Stimulated activated naive CD8-positive, alpha-beta T cell treated with anti-CD3 and anti-CD28 coated beads, Interleukin-15, amount 100 ng/mL, for 72 hours (primary cell): ENCODE measurements around the gene STOML2.
A peak's percentile ranks its signal among the peaks of the same experiment; 100 is the strongest.
"Not testable (repeated sequence)": the region's sequence is repeated elsewhere in the genome, so short reads cannot be mapped to it uniquely, and the experiment has no call there.

Experiments
- ATAC-seq: fragments of 150-1000 bp; cut with Tn5 transposase; 2 replicates; pipeline ENCODE4 v1.10.0; 2021; ENCODE audit warnings: mild to moderate bottlenecking, moderate library complexity
- DNase-seq, 2 donors: peaks; one replicate each; pipeline ENCODE4 v3.0.0; 2021 to 2022
- H3K27ac Mint-ChIP-seq, 2 donors: one replicate each; pipeline ENCODE4 v1.8.0; 2022; ENCODE audit warnings: mild to moderate bottlenecking in 2 of 2, mixed read lengths in 2 of 2, moderate library complexity in 2 of 2
- H3K27me3 Mint-ChIP-seq: one replicate; pipeline ENCODE4 v1.8.0; 2022; ENCODE audit warnings: mixed read lengths
- H3K4me1 Mint-ChIP-seq: one replicate; pipeline ENCODE4 v1.8.0; 2022; ENCODE audit warnings: mild to moderate bottlenecking, mixed read lengths
- H3K4me3 Mint-ChIP-seq, 2 donors: one replicate each; pipeline ENCODE4 v1.8.0; 2022; ENCODE audit warnings: mild to moderate bottlenecking in 2 of 2, mixed read lengths in 2 of 2, moderate library complexity in 1 of 2
- H3K9me3 Mint-ChIP-seq, 2 donors: one replicate each; pipeline ENCODE4 v1.8.0; 2022; ENCODE audit warnings: mixed read lengths in 2 of 2

STOML2 gene

DNA sequence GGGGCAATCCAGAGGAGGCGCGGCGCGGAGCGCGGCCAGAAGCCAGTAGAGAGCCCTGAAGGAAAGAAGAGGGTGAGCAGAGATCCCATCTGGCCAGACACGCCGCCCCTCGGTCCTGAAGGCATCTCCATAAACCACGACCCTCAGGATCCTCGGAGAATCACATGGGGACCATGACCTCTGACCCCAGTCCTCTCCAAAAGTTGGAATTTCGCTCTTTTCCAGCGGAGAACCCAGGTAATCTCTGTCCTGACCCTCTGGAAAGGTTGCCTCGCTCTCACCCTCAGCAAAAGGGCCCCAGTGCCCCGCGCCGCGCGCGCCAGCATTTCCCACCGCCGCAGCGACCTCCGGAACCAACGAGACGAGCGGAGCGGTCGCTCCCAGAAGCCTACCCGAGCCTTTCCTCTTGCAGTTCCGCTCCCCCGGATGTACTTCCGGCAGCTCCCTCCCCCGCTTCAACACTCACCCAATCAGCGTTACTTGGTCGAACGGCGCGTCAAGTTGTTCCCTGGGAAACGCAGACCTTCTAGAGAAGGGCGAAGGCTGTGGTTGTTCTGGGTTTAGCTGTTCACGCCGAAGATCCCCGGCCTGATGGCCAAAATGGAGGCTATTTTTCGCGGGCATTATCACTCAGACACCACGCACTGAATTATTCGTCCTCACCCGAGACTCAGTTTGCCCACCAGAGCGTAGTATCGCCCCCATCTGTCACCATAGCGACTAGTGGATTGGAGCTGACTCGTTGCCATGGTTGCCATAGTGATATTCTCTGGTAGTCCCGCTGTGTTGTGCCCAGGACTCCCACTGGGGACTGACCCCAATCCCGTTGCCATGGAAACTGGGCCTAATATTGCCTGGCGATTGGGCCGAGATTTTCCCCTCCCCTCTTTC, at the start of gene STOML2:
STOML2 (minus strand) TSS at position 363 of the 891 bp plus-strand sequence; CDS start at position 326, 37 bp downstream.
- H3K27me3 Mint-ChIP-seq = no peaks in the 10 kb centered on the region
- peak within 1 kb of the TSS; percentile 96 to 99 for H3K4me3 Mint-ChIP-seq
- H3K27ac Mint-ChIP-seq = peak within 1 kb of the TSS; percentile 99
- DNase-seq (peak; percentile 81 to 93), ATAC-seq (peak; percentile 98)
- peaks cover 46% of the 10 kb centered on the region for H3K4me1 Mint-ChIP-seq
- no peaks in the 10 kb centered on the region for H3K9me3 Mint-ChIP-seq

DNA sequence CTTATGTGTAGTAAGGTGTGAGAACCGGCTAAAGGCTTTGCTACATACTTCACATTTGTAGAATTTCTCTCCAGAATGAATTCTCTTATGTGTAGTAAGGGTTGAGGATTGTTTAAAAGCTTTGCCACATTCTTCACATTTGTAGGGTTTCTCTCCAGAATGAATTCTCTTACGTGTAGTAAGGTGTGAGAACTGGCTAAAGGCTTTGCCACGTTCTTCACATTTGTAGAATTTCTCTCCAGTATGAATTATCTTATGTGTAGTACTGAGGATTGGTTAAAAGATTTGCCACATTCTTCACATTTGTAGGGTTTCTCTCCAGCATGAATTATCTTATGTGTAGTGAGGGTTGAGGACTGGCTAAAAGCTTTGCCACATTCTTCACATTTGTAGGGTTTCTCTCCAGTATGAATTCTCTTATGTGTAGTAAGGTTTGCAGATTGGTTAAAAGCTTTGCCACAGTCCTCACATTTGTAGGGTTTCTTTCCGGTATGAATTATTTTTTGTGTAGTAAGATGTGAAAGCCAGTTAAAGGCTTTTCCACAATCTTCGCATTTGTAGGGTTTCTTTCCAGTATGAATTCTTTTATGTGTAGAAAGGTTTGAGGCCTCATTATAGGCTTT, 45.1 kb upstream of the STOML2 start:
- H3K27me3 Mint-ChIP-seq, H3K4me1 Mint-ChIP-seq, DNase-seq, H3K27ac Mint-ChIP-seq, H3K4me3 Mint-ChIP-seq, ATAC-seq: not testable (repeated sequence)
- peaks cover 22 to 27% of the 10 kb centered on the region in 2 donors for H3K9me3 Mint-ChIP-seq

GRCh38 chr9:35142037-35142436, 39.1 kb upstream of the STOML2 start:
- DNase-seq (no peak), ATAC-seq (no peak)
- H3K27me3 Mint-ChIP-seq = no peaks in the 10 kb centered on the region
- peaks cover 5 to 16% of the 10 kb centered on the region in 2 donors for H3K9me3 Mint-ChIP-seq
- no peaks in the 10 kb centered on the region for H3K4me1 Mint-ChIP-seq
- H3K27ac Mint-ChIP-seq = no peak overlapping the region
- no peak overlapping the region for H3K4me3 Mint-ChIP-seq

DNA sequence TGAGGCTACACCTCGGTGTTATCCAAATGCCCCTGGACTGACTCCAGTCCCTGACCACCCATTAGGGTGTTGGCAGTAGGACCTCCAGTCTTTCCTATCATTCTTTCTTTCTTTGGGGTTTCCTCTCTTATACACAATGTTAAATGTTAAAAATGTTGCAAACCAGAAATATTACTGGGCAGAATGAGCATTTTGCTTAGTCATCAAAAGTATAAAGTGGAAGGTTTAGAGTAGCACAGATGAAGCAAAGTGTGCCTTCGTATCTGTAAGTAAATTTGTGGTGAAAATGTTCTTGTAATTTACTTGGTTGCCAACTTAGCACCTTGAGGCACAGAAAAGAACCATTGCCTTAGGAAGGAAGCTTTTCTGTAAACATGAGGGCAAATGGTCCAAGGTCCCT, 37.2 kb upstream of the STOML2 start:
- Mint-ChIP-seq H3K9me3 (peaks cover 5 to 16% of the 10 kb centered on the region in 2 donors), H3K27me3 (no peaks in the 10 kb centered on the region), H3K27ac (peak overlapping the region in 1 of 2 donors; percentile 66), H3K4me1 (no peaks in the 10 kb centered on the region), H3K4me3 (no peak overlapping the region)
- no peak for DNase-seq
- ATAC-seq = no peak

DNA sequence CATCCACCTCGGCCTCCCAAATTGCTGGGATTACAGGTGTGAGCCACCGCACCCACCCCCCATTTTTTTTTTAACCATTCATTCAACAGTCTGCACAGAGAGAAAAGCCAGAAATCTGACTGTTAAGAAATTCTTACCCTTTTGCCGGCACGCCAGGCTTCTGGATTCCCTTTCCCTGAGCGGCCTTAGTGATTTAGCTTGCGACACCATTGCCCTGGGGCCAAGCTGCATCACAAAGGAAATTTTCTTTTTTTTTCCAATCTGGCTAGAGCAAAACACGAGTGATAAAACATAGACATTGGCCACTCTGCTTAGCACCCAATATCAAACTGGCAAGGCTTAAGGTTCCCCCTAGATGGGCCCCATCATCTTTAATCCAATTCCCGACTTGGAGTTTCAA, 33.9 kb upstream of the STOML2 start:
- H3K27ac Mint-ChIP-seq = no peak overlapping the region
- DNase-seq (no peak), ATAC-seq (no peak)
- H3K27me3 Mint-ChIP-seq = no peaks in the 10 kb centered on the region
- H3K4me3 Mint-ChIP-seq = no peak overlapping the region
- H3K4me1 Mint-ChIP-seq = no peaks in the 10 kb centered on the region
- H3K9me3 Mint-ChIP-seq = peaks cover 0 to 14% of the 10 kb centered on the region in 2 donors

GRCh38 chr9:35135988-35136387, 33.1 kb upstream of the STOML2 start:
- Mint-ChIP-seq H3K4me3 (no peak overlapping the region), H3K27ac (peak overlapping the region in 1 of 2 donors; percentile 74), H3K4me1 (no peaks in the 10 kb centered on the region), H3K27me3 (no peaks in the 10 kb centered on the region), H3K9me3 (peaks cover 0 to 5% of the 10 kb centered on the region in 2 donors)
- ATAC-seq (no peak), DNase-seq (no peak)

DNA sequence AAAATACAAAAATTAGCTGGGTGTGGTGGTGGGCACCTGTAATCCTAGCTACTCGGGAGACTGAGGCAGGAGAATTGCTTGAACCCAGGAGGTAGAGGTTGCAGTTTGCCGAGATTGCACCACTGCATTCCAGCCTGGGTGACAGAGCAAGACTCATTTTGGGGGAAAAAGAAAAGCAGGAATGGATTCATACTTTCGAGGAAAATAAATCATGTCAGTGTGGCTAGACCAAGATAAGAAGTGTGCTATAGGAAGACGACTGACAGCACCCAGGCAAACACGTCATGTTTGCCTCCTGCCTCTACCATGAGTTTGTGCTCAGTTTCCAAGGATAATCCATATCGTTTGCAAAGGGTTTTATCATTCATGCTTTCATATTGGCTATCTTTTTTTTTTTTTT, 32.0 kb upstream of the STOML2 start:
- Mint-ChIP-seq H3K27me3 (no peaks in the 10 kb centered on the region), H3K4me1 (no peaks in the 10 kb centered on the region), H3K27ac (no peak overlapping the region), H3K9me3 (no peaks in the 10 kb centered on the region), H3K4me3 (no peak overlapping the region)
- ATAC-seq (no peak), DNase-seq (no peak)

- Mint-ChIP-seq H3K4me1 (peaks cover 47% of the 10 kb centered on the region), H3K27ac (peak overlapping the region; percentile 47 to 89), H3K9me3 (no peaks in the 10 kb centered on the region), H3K27me3 (no peaks in the 10 kb centered on the region), H3K4me3 (peak overlapping the region; percentile 82 to 98)
- ATAC-seq (peak; percentile 82), DNase-seq (peak; percentile 83 to 89)
These were observed 14.1 kb upstream of the STOML2 start for GRCh38 chr9:35116898-35117551.

GRCh38 chr9:35116539-35116897, 13.6 kb upstream of the STOML2 start:
- H3K4me1 Mint-ChIP-seq = peaks cover 52% of the 10 kb centered on the region
- DNase-seq = no peak
- no peaks in the 10 kb centered on the region for H3K9me3 Mint-ChIP-seq
- H3K4me3 Mint-ChIP-seq = peak overlapping the region; percentile 82 to 98
- ATAC-seq = no peak
- H3K27me3 Mint-ChIP-seq = no peaks in the 10 kb centered on the region
- peak overlapping the region; percentile 47 to 89 for H3K27ac Mint-ChIP-seq

GRCh38 chr9:35115680-35116538, 13.0 kb upstream of the STOML2 start, which contains the start of gene ATOSB:
ATOSB (minus strand) TSS chr9:35115862; CDS start chr9:35108274, 7,588 bp downstream.
- H3K9me3 Mint-ChIP-seq = no peaks in the 10 kb centered on the region
- peak within 1 kb of the TSS; percentile 80 to 89 for H3K27ac Mint-ChIP-seq
- peak; percentile 82 for ATAC-seq
- peak within 1 kb of the TSS; percentile 82 to 98 for H3K4me3 Mint-ChIP-seq
- DNase-seq = peak; percentile 94 to 95
- H3K27me3 Mint-ChIP-seq = no peaks in the 10 kb centered on the region
- H3K4me1 Mint-ChIP-seq = peaks cover 57% of the 10 kb centered on the region

- ATAC-seq = no peak
- Mint-ChIP-seq H3K27ac (peak overlapping the region; percentile 59 to 80), H3K4me3 (peak overlapping the region; percentile 82 to 98), H3K4me1 (peaks cover 66% of the 10 kb centered on the region), H3K27me3 (no peaks in the 10 kb centered on the region), H3K9me3 (no peaks in the 10 kb centered on the region)
- peak; percentile 45 to 58 for DNase-seq
These were observed 12.1 kb upstream of the STOML2 start for GRCh38 chr9:35114840-35115628.

- ATAC-seq = peak; percentile 5
- Mint-ChIP-seq H3K4me3 (peak overlapping the region; percentile 82 to 98), H3K9me3 (no peaks in the 10 kb centered on the region), H3K27ac (peak overlapping the region; percentile 31 to 80), H3K27me3 (no peaks in the 10 kb centered on the region), H3K4me1 (peaks cover 68% of the 10 kb centered on the region)
- peak; percentile 46 to 73 for DNase-seq
These were observed 11.3 kb upstream of the STOML2 start for GRCh38 chr9:35114113-35114839.

- H3K4me3 Mint-ChIP-seq = peak overlapping the region; percentile 75 to 82
- H3K9me3 Mint-ChIP-seq = no peaks in the 10 kb centered on the region
- no peaks in the 10 kb centered on the region for H3K27me3 Mint-ChIP-seq
- peak overlapping the region; percentile 58 to 79 for H3K27ac Mint-ChIP-seq
- DNase-seq = no peak
- H3K4me1 Mint-ChIP-seq = peaks cover 68% of the 10 kb centered on the region
- no peak for ATAC-seq
These were observed 9.5 kb upstream of the STOML2 start for GRCh38 chr9:35112257-35113020.
